WTC11 (cell line): ENCODE data around the gene UBE4A. TPM values are rescaled to one million over a fixed set of nuclear protein-coding genes. Genes with fewer than 3 reads are reported as not detected.

Source experiments
- ATAC-seq: fragments of 200-7000 bp; cut with Tn5 transposase; 2 replicates; pipeline ENCODE4 v1.10.0; 2021; ENCODE audit warnings: mild to moderate bottlenecking, moderate library complexity
- CTCF ChIA-PET: fragments of 300-600 bp; sonication (Branson Sonifier 250); formaldehyde crosslinking; loops from one replicate; lab custom pipeline; 2021; ENCODE audit warnings: antibody characterized with exemption; lab: Charles Lee
- POLR2A ChIA-PET: fragments of 350-600 bp; sonication (Branson Sonifier 250); formaldehyde crosslinking; loops from one replicate; lab custom pipeline; 2021; ENCODE audit warnings: antibody characterized with exemption; lab: Charles Lee
- DNase-seq: peaks from one replicate; pipeline ENCODE4 v3.0.0; 2021; ENCODE audit warnings: low spot score
- H3K27ac Mint-ChIP-seq: 2 replicates; pipeline ENCODE4 v1.8.0; 2021; ENCODE audit warnings: mixed read lengths
- H3K27me3 Mint-ChIP-seq: 2 replicates; pipeline ENCODE4 v1.8.0; 2021; ENCODE audit warnings: low read depth, mild to moderate bottlenecking, moderate library complexity, mixed read lengths
- H3K36me3 Mint-ChIP-seq: 2 replicates; pipeline ENCODE4 v1.8.0; 2021; ENCODE audit warnings: mixed read lengths
- H3K4me1 Mint-ChIP-seq: 2 replicates; pipeline ENCODE4 v1.8.0; 2022; ENCODE audit warnings: mixed read lengths
- H3K4me3 Mint-ChIP-seq: 2 replicates; pipeline ENCODE4 v1.8.0; 2021; ENCODE audit warnings: mild to moderate bottlenecking, moderate library complexity, mixed read lengths
- H3K9me3 Mint-ChIP-seq: 2 replicates; pipeline ENCODE4 v1.8.0; 2021; ENCODE audit warnings: mixed read lengths
- ATF6 ChIP-seq: sonication (generic); formaldehyde crosslinking; IDR thresholded peaks from 2 replicates; pipeline ENCODE4 v1.8.1; 2023; ENCODE audit warnings: mild to moderate bottlenecking, missing genetic modification reagents
- E2F1 ChIP-seq: sonication (generic); formaldehyde crosslinking; IDR thresholded peaks from 2 replicates; pipeline ENCODE4 v1.8.0; 2022; ENCODE audit warnings: mild to moderate bottlenecking, missing genetic modification reagents
- EMX1 ChIP-seq: fragments of 250-450 bp; sonication (Bioruptor Pico); IDR thresholded peaks from 2 replicates; pipeline ENCODE4 v1.8.0; 2021; ENCODE audit warnings: mild to moderate bottlenecking
- GTF2I ChIP-seq: fragments of 250-450 bp; sonication (Bioruptor Pico); conservative IDR thresholded peaks from 2 replicates; pipeline ENCODE4 v1.4.0; 2021; ENCODE audit warnings: mild to moderate bottlenecking
- HMGA2 ChIP-seq: fragments of 250-450 bp; sonication (Bioruptor Pico); IDR thresholded peaks from 2 replicates; pipeline ENCODE4 v1.4.0; 2021; ENCODE audit warnings: mild to moderate bottlenecking, moderate library complexity
- IRF2 ChIP-seq: sonication (generic); formaldehyde crosslinking; IDR thresholded peaks from 2 replicates; pipeline ENCODE4 v1.8.0; 2022; ENCODE audit warnings: low read depth, missing genetic modification reagents, borderline replicate concordance
- JAZF1 ChIP-seq: fragments of 250-450 bp; sonication (Bioruptor Pico); IDR thresholded peaks from 2 replicates; pipeline ENCODE4 v1.9.0; 2021; ENCODE audit warnings: moderate library complexity, mild to moderate bottlenecking, inconsistent platforms
- RORB ChIP-seq: fragments of 250-450 bp; sonication (Bioruptor Pico); IDR thresholded peaks from 2 replicates; pipeline ENCODE4 v1.9.0; 2021; ENCODE audit warnings: mild to moderate bottlenecking
- SMAD3 ChIP-seq: sonication (generic); formaldehyde crosslinking; IDR thresholded peaks from 2 replicates; pipeline ENCODE4 v1.8.0; 2022; ENCODE audit warnings: missing genetic modification reagents, mild to moderate bottlenecking, borderline replicate concordance
- SOX15 ChIP-seq: fragments of 250-450 bp; sonication (Bioruptor Pico); IDR thresholded peaks from 2 replicates; pipeline ENCODE4 v1.9.0; 2021; ENCODE audit warnings: mild to moderate bottlenecking
- ZBTB21 ChIP-seq: sonication (generic); formaldehyde crosslinking; IDR thresholded peaks from 2 replicates; pipeline ENCODE4 v1.8.1; 2023; ENCODE audit warnings: mild to moderate bottlenecking, missing genetic modification reagents, borderline replicate concordance
- ZSCAN18 ChIP-seq: fragments of 250-450 bp; sonication (Bioruptor Pico); IDR thresholded peaks from 2 replicates; pipeline ENCODE4 v2.1.2; 2022; ENCODE audit warnings: mild to moderate bottlenecking, moderate library complexity
- total RNA-seq: library from RNA; stranded (reverse); gene quantifications from 3 replicates; pipeline ENCODE4 v1.2.3, GENCODE V29; 2021
- TF ChIP-seq, protein P1 (sequence below): sonication (generic); formaldehyde crosslinking; IDR thresholded peaks from 2 replicates; pipeline ENCODE4 v1.8.1; 2023; ENCODE audit warnings: mild to moderate bottlenecking, missing genetic modification reagents, moderate library complexity
- TF ChIP-seq, protein P2 (sequence below): sonication (generic); formaldehyde crosslinking; IDR thresholded peaks from 2 replicates; pipeline ENCODE4 v1.8.0; 2023; ENCODE audit warnings: missing genetic modification reagents

UBE4A gene
- total RNA-seq, 1 experiment from 2014 or later, result 31.0 TPM

GRCh38 chr11:118343981-118344515 is 15.4 kb upstream of the UBE4A start, which contains the start of gene CD3G:
Gene CD3G, plus strand, starts transcription at chr11:118344344. Its CDS starts 80 bp downstream, at chr11:118344424.
- no peak for TF ChIP-seq ZSCAN18 (CRISPR knock-in tag)
- no peak for TF ChIP-seq ATF6
- no peak for TF ChIP-seq HMGA2 (CRISPR knock-in tag)
- TF ChIP-seq EMX1, result no peak
- no peak for TF ChIP-seq RORB (CRISPR knock-in tag)
- Mint-ChIP-seq H3K36me3 (no peaks in the 10 kb centered on the region), H3K4me1 (peaks cover 3% of the 10 kb centered on the region; the same call in 1 of the 2 replicates), H3K27ac (no peak within 1 kb of the TSS), H3K27me3 (peaks cover 43% of the 10 kb centered on the region), H3K9me3 (no peaks in the 10 kb centered on the region), H3K4me3 (no peak within 1 kb of the TSS)
- DNase-seq, result no peak
- no peak for ATAC-seq
- ChIA-PET CTCF (no interaction called here), POLR2A (no interaction called here)

DNA sequence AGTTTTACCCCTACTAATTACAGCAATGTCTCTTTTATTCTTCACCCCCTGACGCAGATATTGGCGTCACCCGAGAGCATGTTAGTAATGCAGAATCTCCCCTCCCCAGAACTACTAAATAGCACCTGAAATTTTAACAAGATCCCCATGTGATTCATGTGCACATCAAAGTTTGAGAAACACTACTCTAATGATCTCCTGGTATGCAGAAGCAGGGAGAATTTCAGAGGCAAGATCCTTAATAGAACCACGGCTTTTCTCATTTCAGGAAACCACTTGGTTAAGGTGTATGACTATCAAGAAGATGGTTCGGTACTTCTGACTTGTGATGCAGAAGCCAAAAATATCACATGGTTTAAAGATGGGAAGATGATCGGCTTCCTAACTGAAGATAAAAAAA is 9.9 kb upstream of the UBE4A start:
- ATAC-seq (no peak), DNase-seq (no peak)
- POLR2A ChIA-PET, result no interaction called here
- Mint-ChIP-seq H3K9me3 (no peaks in the 10 kb centered on the region), H3K27me3 (peaks cover 45% of the 10 kb centered on the region), H3K27ac (no peak overlapping the region), H3K4me1 (peaks cover 6% of the 10 kb centered on the region; the same call in 1 of the 2 replicates), H3K36me3 (no peaks in the 10 kb centered on the region), H3K4me3 (no peak overlapping the region)
- TF ChIP-seq GTF2I (CRISPR knock-in tag) (no peak), SMAD3 (no peak), JAZF1 (CRISPR knock-in tag) (no peak), E2F1 (CRISPR knock-in tag) (no peak)
- CTCF ChIA-PET, result interaction anchor here (2.2 kb wide), 1 partner anchor 151 kb away, joined by 12 read pairs; no protein-coding TSS in a partner anchor

DNA sequence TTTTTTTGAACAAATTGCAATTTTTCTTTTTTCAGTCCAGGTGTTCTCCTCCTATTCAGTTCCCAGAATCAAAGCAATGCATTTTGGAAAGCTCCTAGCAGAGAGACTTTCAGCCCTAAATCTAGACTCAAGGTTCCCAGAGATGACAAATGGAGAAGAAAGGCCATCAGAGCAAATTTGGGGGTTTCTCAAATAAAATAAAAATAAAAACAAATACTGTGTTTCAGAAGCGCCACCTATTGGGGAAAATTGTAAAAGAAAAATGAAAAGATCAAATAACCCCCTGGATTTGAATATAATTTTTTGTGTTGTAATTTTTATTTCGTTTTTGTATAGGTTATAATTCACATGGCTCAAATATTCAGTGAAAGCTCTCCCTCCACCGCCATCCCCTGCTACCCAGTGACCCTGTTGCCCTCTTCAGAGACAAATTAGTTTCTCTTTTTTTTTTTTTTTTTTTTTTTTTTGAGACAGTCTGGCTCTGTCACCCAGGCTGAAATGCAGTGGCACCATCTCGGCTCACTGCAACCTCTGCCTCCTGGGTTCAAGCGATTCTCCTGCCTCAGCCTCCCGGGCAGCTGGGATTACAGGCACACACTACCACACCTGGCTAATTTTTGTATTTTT is 6.2 kb upstream of the UBE4A start:
- Mint-ChIP-seq H3K9me3 (no peaks in the 10 kb centered on the region), H3K4me1 (peaks cover 6% of the 10 kb centered on the region; the same call in 1 of the 2 replicates), H3K27me3 (peaks cover 31% of the 10 kb centered on the region), H3K27ac (no peak overlapping the region), H3K4me3 (no peak overlapping the region), H3K36me3 (no peaks in the 10 kb centered on the region)
- POLR2A ChIA-PET, result no interaction called here
- TF ChIP-seq SOX15 (no peak), RORB (CRISPR knock-in tag) (no peak), ZBTB21 (CRISPR knock-in tag) (no peak), JAZF1 (CRISPR knock-in tag) (no peak), IRF2 (CRISPR knock-in tag) (no peak)
- TF ChIP-seq, protein P1, sequence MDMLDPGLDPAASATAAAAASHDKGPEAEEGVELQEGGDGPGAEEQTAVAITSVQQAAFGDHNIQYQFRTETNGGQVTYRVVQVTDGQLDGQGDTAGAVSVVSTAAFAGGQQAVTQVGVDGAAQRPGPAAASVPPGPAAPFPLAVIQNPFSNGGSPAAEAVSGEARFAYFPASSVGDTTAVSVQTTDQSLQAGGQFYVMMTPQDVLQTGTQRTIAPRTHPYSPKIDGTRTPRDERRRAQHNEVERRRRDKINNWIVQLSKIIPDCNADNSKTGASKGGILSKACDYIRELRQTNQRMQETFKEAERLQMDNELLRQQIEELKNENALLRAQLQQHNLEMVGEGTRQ (CRISPR knock-in tag), result no peak
- TF ChIP-seq, protein P2, sequence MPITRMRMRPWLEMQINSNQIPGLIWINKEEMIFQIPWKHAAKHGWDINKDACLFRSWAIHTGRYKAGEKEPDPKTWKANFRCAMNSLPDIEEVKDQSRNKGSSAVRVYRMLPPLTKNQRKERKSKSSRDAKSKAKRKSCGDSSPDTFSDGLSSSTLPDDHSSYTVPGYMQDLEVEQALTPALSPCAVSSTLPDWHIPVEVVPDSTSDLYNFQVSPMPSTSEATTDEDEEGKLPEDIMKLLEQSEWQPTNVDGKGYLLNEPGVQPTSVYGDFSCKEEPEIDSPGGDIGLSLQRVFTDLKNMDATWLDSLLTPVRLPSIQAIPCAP, result no peak
- CTCF ChIA-PET, result interaction anchor here (0.7 to 1.6 kb wide), 4 partner anchors 58 to 204 kb away, joined by 4 to 5 read pairs (median 4); no protein-coding TSS in a partner anchor
- no peak for DNase-seq
- ATAC-seq, result no peak
